Ascending aorta (tissue), 2 donors: Measurements from ENCODE around the gene KCND3. TPM values are rescaled to one million over a fixed set of nuclear protein-coding genes. Genes with fewer than 3 reads are reported as not detected.
A peak's percentile ranks its signal among the peaks of the same experiment; 100 is the strongest.

Experiments
- DNase-seq, 2 donors: peaks; one replicate each; pipeline ENCODE4 v3.0.0-alpha.2; 2019; ENCODE audit warnings: low spot score in 2 of 2
- H3K27ac ChIP-seq, 2 donors: fragments of 200-600 bp; sonication (generic); one replicate each; pipeline ENCODE4 v1.5.1; 2016 to 2017; ENCODE audit warnings: mild to moderate bottlenecking in 1 of 2
- H3K27me3 ChIP-seq: fragments of 200-600 bp; sonication (generic); one replicate; pipeline ENCODE4 v1.5.1; 2017
- H3K36me3 ChIP-seq, 2 donors: fragments of 200-600 bp; sonication (generic); one replicate each; pipeline ENCODE4 v1.5.1; 2016
- H3K4me1 ChIP-seq, 2 donors: fragments of 200-600 bp; sonication (generic); one replicate each; pipeline ENCODE4 v1.5.1; 2016 to 2017; ENCODE audit warnings: mild to moderate bottlenecking in 1 of 2
- H3K4me3 ChIP-seq, 2 donors: fragments of 200-600 bp; sonication (generic); one replicate each; pipeline ENCODE4 v1.5.1; 2016 to 2017; ENCODE audit warnings: mild to moderate bottlenecking in 1 of 2
- H3K9me3 ChIP-seq, 2 donors: fragments of 200-600 bp; sonication (generic); one replicate each; pipeline ENCODE4 v1.5.1; 2016
- CTCF ChIP-seq, 3 experiments: fragments of 200-600 bp in 2 of 3; fragments of 450-650 bp in 1 of 3; sonication (generic) in 2 of 3; IDR thresholded peaks; one replicate each; pipeline ENCODE4 v1.5.1; 2016 to 2019; ENCODE audit warnings: antibody characterized with exemption in 3 of 3, mild to moderate bottlenecking in 1 of 3, moderate library complexity in 1 of 3
- intact Hi-C: fragments of 100-400 bp; cut with DNase I; formaldehyde crosslinking; loops from one replicate; pipeline ENCODE4 v1.15.1; 2023
- total RNA-seq: library from RNA; depleted of rRNA; stranded (reverse); fragments of >200 nt; gene quantifications from one replicate; pipeline ENCODE4 v1.1.0, GENCODE V29; 2016

KCND3 gene
- total RNA-seq, 1 donor from 2014 or later: 13.3 TPM

DNA sequence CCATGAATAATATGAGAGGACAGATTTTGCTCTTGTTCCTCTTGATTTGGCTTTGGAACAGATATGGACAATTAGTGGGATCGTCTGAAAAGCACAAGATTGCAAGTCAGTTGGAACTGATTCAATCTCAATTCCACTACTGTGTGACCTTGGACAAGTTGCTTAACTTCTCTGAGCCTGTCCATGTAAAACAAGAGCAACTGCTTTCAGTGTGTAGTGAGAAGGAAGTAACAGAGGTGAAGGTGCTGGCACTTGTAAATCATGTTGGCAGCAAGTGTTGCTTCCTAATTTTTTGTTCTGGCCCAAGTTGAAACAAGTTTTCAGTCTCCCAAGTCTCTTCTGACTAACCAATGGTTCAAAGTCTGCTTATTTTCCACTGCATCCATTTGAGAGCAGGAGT, 265.6 kb downstream of the KCND3 start:
- no peak overlapping the region for H3K4me3 ChIP-seq
- no peaks in the 10 kb centered on the region for H3K9me3 ChIP-seq
- intact Hi-C loops: no loop called here
- H3K36me3 ChIP-seq: peaks cover 0 to 14% of the 10 kb centered on the region in 2 donors
- no peak overlapping the region for H3K27ac ChIP-seq
- no peak for DNase-seq
- TF ChIP-seq CTCF (IDR thresholded peaks at IDR 0.05): no peak
- peaks cover 0 to 7% of the 10 kb centered on the region in 2 donors for H3K4me1 ChIP-seq
- H3K27me3 ChIP-seq: no peaks in the 10 kb centered on the region

DNA sequence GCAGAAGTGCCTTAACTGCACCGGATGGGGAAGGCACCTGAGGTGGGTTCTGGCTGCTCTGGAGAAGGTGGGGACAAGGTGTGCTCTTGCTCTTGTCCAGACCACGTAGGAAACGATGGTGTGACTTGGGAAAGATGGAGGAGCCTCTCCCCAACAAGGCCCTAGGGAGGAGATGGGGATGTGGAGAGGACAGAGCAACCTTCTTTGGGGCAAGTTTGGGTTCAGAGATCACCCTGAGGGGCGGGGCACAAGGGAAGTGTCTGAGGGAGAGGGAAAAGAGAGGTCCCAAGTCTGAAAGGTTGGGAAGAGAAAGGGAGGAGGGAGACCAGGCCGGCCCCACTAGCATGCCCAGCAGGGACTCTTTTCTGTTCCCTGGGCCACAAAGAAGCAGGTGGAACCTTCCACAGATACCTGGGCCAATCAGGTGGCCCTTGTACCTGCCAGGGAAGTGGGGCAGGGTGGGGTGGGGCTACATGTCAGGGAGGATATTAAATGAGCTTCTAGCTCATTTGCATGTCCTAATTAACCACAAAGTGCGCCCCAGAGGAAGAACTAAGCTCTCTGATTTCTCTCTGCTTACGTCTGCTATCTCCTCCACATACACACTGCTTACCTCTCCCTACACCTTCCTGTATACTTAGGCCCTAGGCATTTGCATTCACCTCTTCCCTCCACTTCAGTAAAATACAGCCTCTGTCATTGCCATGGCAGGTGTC, 266.2 kb downstream of the KCND3 start:
- Histone ChIP-seq H3K4me1 (peaks cover 0 to 7% of the 10 kb centered on the region in 2 donors), H3K9me3 (no peaks in the 10 kb centered on the region), H3K36me3 (peaks cover 0 to 14% of the 10 kb centered on the region in 2 donors), H3K27ac (no peak overlapping the region), H3K27me3 (no peaks in the 10 kb centered on the region), H3K4me3 (no peak overlapping the region)
- no peak for DNase-seq
- intact Hi-C loops: no loop called here
- TF ChIP-seq CTCF (IDR thresholded peaks at IDR 0.05): no peak

- Histone ChIP-seq H3K4me1 (peaks cover 0 to 7% of the 10 kb centered on the region in 2 donors), H3K9me3 (no peaks in the 10 kb centered on the region), H3K4me3 (no peak overlapping the region), H3K27ac (peak overlapping the region in 1 of 2 donors; percentile 33), H3K36me3 (peaks cover 0 to 8% of the 10 kb centered on the region in 2 donors), H3K27me3 (no peaks in the 10 kb centered on the region)
- no peak for DNase-seq
- intact Hi-C loops: no loop called here
- no peak for TF ChIP-seq CTCF (IDR thresholded peaks at IDR 0.05)
Measured at GRCh38 chr1:111720977-111721786, 268.3 kb downstream of the KCND3 start.

Other genes starting within 250 kb of the KCND3 start
- 11.3 TPM for gene DDX20, start 233.8 kb downstream of the KCND3 start, total RNA-seq